ENCODE data around the gene SNAI1. TPM values are rescaled to one million over a fixed set of nuclear protein-coding genes. Genes with fewer than 3 reads are reported as not detected.

Gene SNAI1
- polyA plus RNA-seq, 1 experiment, result 2.3 TPM

DNA sequence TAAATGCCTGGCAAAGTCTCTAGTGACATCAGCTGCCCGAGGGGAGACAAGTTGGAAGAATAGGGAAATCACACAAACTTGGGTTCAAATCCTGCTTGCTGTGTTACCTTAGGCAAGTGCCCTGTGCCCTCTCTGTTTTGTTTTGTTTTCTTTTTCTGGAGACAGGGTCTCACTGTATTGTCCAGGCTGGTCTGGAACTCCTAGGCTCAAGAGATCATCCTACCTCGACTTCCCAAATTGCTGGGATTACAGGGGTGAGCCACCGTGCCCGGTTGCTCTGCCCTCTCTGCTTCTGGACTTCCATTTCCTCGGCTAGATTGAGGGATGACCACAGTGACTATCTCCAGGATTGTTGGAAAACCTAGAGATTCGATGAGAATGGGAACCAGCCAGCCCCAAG, 55.4 kb downstream of the SNAI1 start:
- Histone ChIP-seq H3K4me3 (ENCODE audit: low read depth, low read length) (no peak overlapping the region), H3K9me3 (ENCODE audit: control insufficient read depth, insufficient read depth, low read length) (no peaks in the 10 kb centered on the region; the same call in 1 of the 2 replicates), H3K27ac (ENCODE audit: low read depth, low read length) (no peak overlapping the region), H3K27me3 (ENCODE audit: control insufficient read depth, insufficient read depth, low read length) (no peaks in the 10 kb centered on the region)
- ChIA-PET CTCF (no interaction called here), POLR2A (no interaction called here)
- TF ChIP-seq, protein P1, sequence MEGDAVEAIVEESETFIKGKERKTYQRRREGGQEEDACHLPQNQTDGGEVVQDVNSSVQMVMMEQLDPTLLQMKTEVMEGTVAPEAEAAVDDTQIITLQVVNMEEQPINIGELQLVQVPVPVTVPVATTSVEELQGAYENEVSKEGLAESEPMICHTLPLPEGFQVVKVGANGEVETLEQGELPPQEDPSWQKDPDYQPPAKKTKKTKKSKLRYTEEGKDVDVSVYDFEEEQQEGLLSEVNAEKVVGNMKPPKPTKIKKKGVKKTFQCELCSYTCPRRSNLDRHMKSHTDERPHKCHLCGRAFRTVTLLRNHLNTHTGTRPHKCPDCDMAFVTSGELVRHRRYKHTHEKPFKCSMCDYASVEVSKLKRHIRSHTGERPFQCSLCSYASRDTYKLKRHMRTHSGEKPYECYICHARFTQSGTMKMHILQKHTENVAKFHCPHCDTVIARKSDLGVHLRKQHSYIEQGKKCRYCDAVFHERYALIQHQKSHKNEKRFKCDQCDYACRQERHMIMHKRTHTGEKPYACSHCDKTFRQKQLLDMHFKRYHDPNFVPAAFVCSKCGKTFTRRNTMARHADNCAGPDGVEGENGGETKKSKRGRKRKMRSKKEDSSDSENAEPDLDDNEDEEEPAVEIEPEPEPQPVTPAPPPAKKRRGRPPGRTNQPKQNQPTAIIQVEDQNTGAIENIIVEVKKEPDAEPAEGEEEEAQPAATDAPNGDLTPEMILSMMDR (IDR thresholded peaks at IDR 0.05; ENCODE audit: low read depth, low read length), result no peak
- no peak for DNase-seq (ENCODE audit: low read depth, low spot score)

Small RNAs within 50 kb of the gene (small RNA-seq; reads per million reads assigned to genes)
- not detected for gene RF00017 (ENCODE audit: insufficient read length, low read depth)
- not detected for gene RNU6-147P (ENCODE audit: insufficient read length, low read depth)

Other genes with a start within 250 kb of the SNAI1 start
- gene SLC9A8, start 170.2 kb upstream of the SNAI1 start, polyA plus RNA-seq (2011; rRNA removed), result 2.3 and 3.2 TPM in 2 replicates
- 4.3 and 4.7 TPM in 2 replicates for gene SPATA2, start 67.5 kb upstream of the SNAI1 start, polyA plus RNA-seq (2011; rRNA removed)
- 69.6 and 87.4 TPM in 2 replicates for gene RNF114, start 46.6 kb upstream of the SNAI1 start, polyA plus RNA-seq (2011; rRNA removed)
- 148 and 171 TPM in 2 replicates for gene UBE2V1, start 130.2 kb downstream of the SNAI1 start, polyA plus RNA-seq (2011; rRNA removed)
- 24.7 and 34.1 TPM in 2 replicates for gene PEDS1, start 170.7 kb downstream of the SNAI1 start, polyA plus RNA-seq (2011; rRNA removed)
- 19.1 and 23.6 TPM in 2 replicates for gene CEBPB, start 207.8 kb downstream of the SNAI1 start, polyA plus RNA-seq (2011; rRNA removed)

Data from AG04450 (cell line).